ENCODE results near the gene GLI1.

DNA sequence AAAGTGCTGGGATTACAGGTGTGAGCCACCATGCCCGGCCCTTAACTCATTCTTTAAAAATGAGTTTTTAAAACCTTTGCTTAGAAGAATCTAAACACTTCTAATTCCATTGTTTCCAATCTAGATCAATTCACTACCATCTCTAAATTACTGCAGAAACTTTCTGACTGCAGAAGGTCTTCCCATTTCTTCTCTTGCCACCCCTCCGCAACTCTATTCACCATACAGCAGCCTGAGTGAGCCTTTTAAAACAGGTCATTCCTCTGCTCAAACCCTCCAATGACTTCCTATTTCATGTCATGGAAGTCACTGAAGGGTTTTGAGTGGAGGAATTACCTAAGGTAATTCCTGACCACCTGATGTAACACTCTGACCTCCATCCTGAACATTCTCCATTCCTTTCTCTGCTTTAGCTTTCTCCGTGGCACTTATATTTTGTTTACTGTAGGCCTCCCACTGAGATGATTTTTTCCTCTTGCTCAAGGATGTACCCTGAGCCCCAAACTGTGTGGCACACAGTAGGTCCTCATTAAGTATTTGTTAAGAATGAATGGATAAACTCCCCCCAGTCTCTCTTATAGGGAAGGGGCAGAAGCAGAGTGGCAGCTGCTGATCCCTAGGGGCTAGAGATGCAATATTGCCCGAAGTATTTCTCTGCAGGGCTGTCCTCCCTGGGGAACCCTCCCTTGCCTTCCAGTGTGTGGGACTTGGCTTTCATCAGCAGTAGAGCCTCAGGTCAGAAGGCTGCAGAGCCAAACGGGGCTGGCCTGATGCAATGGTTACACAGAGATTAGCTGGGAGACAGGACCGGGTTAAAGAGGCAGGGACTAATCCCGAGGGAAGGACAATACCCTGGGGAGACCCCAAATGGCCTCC lies 59.6 kb downstream of the GLI1 start:
- TF ChIP-seq CTCF (IDR thresholded peaks at IDR 0.05 in 4 of 5, conservative IDR thresholded peaks at IDR 0.05 in 1 of 5) (no peak), POLR2A (IDR thresholded peaks at IDR 0.05) (no peak)

Data from gastrocnemius medialis (tissue), 4 donors.